Measurements from ENCODE around the gene FAM3D.

DNA sequence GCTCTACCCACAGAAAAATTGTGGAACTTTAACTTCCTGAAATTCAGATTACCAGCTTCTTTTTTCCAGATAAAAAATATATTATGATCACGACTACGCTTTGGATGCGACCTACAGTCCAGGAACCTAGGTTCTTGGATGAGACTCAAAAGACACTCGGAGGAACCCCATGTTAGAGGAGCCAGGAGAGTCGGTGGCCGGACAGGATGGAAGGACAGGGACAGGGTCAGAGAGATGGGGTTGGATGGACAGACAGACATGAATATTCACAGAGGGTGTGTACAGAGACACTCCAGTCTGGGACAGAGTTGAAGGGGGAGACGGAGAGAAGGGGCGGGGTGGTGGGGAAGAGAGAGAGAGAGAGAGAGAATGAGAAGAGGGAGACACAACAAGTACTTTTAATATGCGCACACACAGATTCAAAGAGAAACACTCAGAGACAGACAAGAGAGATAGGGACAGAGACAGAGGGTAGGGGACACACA lies 9.5 kb downstream of the FAM3D start:
- no peak for TF ChIP-seq GABPA (IDR thresholded peaks at IDR 0.05 in 1 of 2, conservative IDR thresholded peaks at IDR 0.05 in 1 of 2)
- TF ChIP-seq, protein P1, sequence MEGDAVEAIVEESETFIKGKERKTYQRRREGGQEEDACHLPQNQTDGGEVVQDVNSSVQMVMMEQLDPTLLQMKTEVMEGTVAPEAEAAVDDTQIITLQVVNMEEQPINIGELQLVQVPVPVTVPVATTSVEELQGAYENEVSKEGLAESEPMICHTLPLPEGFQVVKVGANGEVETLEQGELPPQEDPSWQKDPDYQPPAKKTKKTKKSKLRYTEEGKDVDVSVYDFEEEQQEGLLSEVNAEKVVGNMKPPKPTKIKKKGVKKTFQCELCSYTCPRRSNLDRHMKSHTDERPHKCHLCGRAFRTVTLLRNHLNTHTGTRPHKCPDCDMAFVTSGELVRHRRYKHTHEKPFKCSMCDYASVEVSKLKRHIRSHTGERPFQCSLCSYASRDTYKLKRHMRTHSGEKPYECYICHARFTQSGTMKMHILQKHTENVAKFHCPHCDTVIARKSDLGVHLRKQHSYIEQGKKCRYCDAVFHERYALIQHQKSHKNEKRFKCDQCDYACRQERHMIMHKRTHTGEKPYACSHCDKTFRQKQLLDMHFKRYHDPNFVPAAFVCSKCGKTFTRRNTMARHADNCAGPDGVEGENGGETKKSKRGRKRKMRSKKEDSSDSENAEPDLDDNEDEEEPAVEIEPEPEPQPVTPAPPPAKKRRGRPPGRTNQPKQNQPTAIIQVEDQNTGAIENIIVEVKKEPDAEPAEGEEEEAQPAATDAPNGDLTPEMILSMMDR (IDR thresholded peaks at IDR 0.05; ENCODE audit: low read depth, low read length, missing input control): no peak
- TF ChIP-seq, protein P2, sequence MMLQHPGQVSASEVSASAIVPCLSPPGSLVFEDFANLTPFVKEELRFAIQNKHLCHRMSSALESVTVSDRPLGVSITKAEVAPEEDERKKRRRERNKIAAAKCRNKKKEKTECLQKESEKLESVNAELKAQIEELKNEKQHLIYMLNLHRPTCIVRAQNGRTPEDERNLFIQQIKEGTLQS (IDR thresholded peaks at IDR 0.05): no peak
- TF ChIP-seq, protein P3, sequence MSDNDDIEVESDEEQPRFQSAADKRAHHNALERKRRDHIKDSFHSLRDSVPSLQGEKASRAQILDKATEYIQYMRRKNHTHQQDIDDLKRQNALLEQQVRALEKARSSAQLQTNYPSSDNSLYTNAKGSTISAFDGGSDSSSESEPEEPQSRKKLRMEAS (IDR thresholded peaks at IDR 0.05): no peak
- TF ChIP-seq HNF4A (conservative IDR thresholded peaks at IDR 0.05): no peak
- no peak for TF ChIP-seq RXRA (IDR thresholded peaks at IDR 0.05)
- TF ChIP-seq JUND (IDR thresholded peaks at IDR 0.05): no peak
